HEK293 (cell line): ENCODE data around the gene FAM8A1.
A peak's percentile ranks its signal among the peaks of the same experiment; 100 is the strongest.

Source experiments
- CTCF ChIA-PET: fragments of 350-600 bp; formaldehyde crosslinking; extraction: SDS; loops from one replicate; lab custom pipeline; 2021; ENCODE audit warnings: antibody characterized with exemption; lab: Yijun Ruan, JAX
- POLR2A ChIA-PET: fragments of 300-600 bp; formaldehyde crosslinking; extraction: SDS; loops from one replicate; lab custom pipeline; 2020; ENCODE audit warnings: antibody characterized with exemption, inconsistent platforms; lab: Yijun Ruan, JAX
- H3K27ac ChIP-seq: fragments of 200-500 bp; sonication (Bioruptor generic); 2 replicates; pipeline ENCODE4 v1.5.1; 2014; ENCODE audit warnings: low read depth, low read length, control low read depth, inconsistent platforms; ENCODE audit errors: extremely low read depth
- H3K36me3 ChIP-seq, 2 experiments: fragments of 200-500 bp in 1 of 2; sonication (Bioruptor generic) in 1 of 2; 1 replicate in 1 of 2; 2 replicates in 1 of 2; pipeline ENCODE4 v1.5.1; 2014 to 2017; ENCODE audit warnings: inconsistent platforms in 2 of 2, low read length in 2 of 2; ENCODE audit not compliant: control insufficient read depth in 2 of 2, insufficient read depth in 1 of 2
- H3K4me1 ChIP-seq: fragments of 200-500 bp; sonication (Bioruptor generic); 2 replicates; pipeline ENCODE4 v1.5.1; 2014; ENCODE audit warnings: mild to moderate bottlenecking, low read length, inconsistent platforms; ENCODE audit not compliant: control insufficient read depth, insufficient read depth
- H3K4me3 ChIP-seq: 2 replicates; pipeline ENCODE4 v1.5.1; 2011; ENCODE audit warnings: low read depth, mild to moderate bottlenecking, control low read depth, low read length, moderate library complexity
- H3K9me3 ChIP-seq: fragments of 200-500 bp; sonication (Bioruptor generic); 2 replicates; pipeline ENCODE4 v1.5.1; 2014; ENCODE audit warnings: low read depth, low read length, inconsistent platforms; ENCODE audit not compliant: control insufficient read depth, insufficient read depth
- FEZF1 ChIP-seq: fragments of 450-650 bp; formaldehyde crosslinking; IDR thresholded peaks from 2 replicates; pipeline ENCODE4 v1.5.1; 2016; ENCODE audit warnings: missing biosample characterization, missing genetic modification characterization
- ZBTB17 ChIP-seq: fragments of 450-650 bp; formaldehyde crosslinking; IDR thresholded peaks from 2 replicates; pipeline ENCODE4 v1.5.1; 2016; ENCODE audit warnings: missing biosample characterization, missing genetic modification characterization
- ZNF114 ChIP-seq: fragments of 450-650 bp; formaldehyde crosslinking; IDR thresholded peaks from 2 replicates; pipeline ENCODE4 v1.5.0; 2017; ENCODE audit warnings: missing biosample characterization, missing genetic modification characterization
- ZNF174 ChIP-seq: fragments of 450-650 bp; formaldehyde crosslinking; IDR thresholded peaks from 2 replicates; pipeline ENCODE4 v1.5.0; 2017; ENCODE audit warnings: missing biosample characterization, mild to moderate bottlenecking, missing genetic modification characterization
- ZNF202 ChIP-seq: fragments of 450-650 bp; formaldehyde crosslinking; IDR thresholded peaks from 2 replicates; pipeline ENCODE4 v1.5.1; 2016; ENCODE audit warnings: missing biosample characterization, missing genetic modification characterization, borderline replicate concordance
- ZNF223 ChIP-seq: fragments of 450-650 bp; formaldehyde crosslinking; IDR thresholded peaks from 2 replicates; pipeline ENCODE4 v1.5.1; 2016; ENCODE audit warnings: missing biosample characterization, missing genetic modification characterization
- ZNF362 ChIP-seq: fragments of 450-650 bp; formaldehyde crosslinking; IDR thresholded peaks from 2 replicates; pipeline ENCODE4 v1.5.1; 2016; ENCODE audit warnings: missing biosample characterization, missing genetic modification characterization
- ZNF398 ChIP-seq: fragments of 450-650 bp; formaldehyde crosslinking; IDR thresholded peaks from 2 replicates; pipeline ENCODE4 v1.5.1; 2017; ENCODE audit warnings: missing biosample characterization, missing genetic modification characterization
- ZNF449 ChIP-seq: fragments of 450-650 bp; formaldehyde crosslinking; IDR thresholded peaks from 2 replicates; pipeline ENCODE4 v1.5.1; 2017; ENCODE audit warnings: missing biosample characterization, mild to moderate bottlenecking, missing genetic modification characterization, moderate library complexity
- ZNF513 ChIP-seq: fragments of 450-650 bp; IDR thresholded peaks from 2 replicates; pipeline ENCODE4 v1.5.1; 2018; ENCODE audit warnings: missing biosample characterization, missing genetic modification characterization
- ZNF544 ChIP-seq: fragments of 450-650 bp; formaldehyde crosslinking; IDR thresholded peaks from 2 replicates; pipeline ENCODE4 v1.5.0; 2017; ENCODE audit warnings: missing biosample characterization, missing genetic modification characterization
- ZNF555 ChIP-seq: fragments of 450-650 bp; formaldehyde crosslinking; conservative IDR thresholded peaks from 2 replicates; pipeline ENCODE4 v1.5.1; 2017; ENCODE audit warnings: missing biosample characterization, mild to moderate bottlenecking, missing genetic modification characterization, inconsistent platforms
- ZNF558 ChIP-seq: fragments of 450-650 bp; formaldehyde crosslinking; IDR thresholded peaks from 2 replicates; pipeline ENCODE4 v1.5.1; 2016; ENCODE audit warnings: missing biosample characterization, missing genetic modification characterization
- ZNF596 ChIP-seq: fragments of 450-650 bp; IDR thresholded peaks from 2 replicates; pipeline ENCODE4 v1.5.0; 2018; ENCODE audit warnings: missing biosample characterization, mild to moderate bottlenecking, missing genetic modification characterization, moderate library complexity
- ZNF639 ChIP-seq: fragments of 450-650 bp; formaldehyde crosslinking; IDR thresholded peaks from 2 replicates; pipeline ENCODE4 v1.5.1; 2016; ENCODE audit warnings: missing biosample characterization, missing genetic modification characterization
- ZNF654 ChIP-seq: fragments of 450-650 bp; formaldehyde crosslinking; IDR thresholded peaks from 2 replicates; pipeline ENCODE4 v1.5.1; 2016; ENCODE audit warnings: low read depth, missing biosample characterization, missing genetic modification characterization
- ZNF701 ChIP-seq: fragments of 450-650 bp; formaldehyde crosslinking; IDR thresholded peaks from 2 replicates; pipeline ENCODE4 v1.5.1; 2016; ENCODE audit warnings: missing biosample characterization, missing genetic modification characterization
- ZNF747 ChIP-seq: fragments of 450-650 bp; formaldehyde crosslinking; IDR thresholded peaks from 2 replicates; pipeline ENCODE4 v1.5.1; 2016; ENCODE audit warnings: missing biosample characterization, missing genetic modification characterization
- TF ChIP-seq, protein P1 (sequence below): fragments of 450-650 bp; formaldehyde crosslinking; IDR thresholded peaks from 2 replicates; pipeline ENCODE4 v1.5.1; 2016; ENCODE audit warnings: missing biosample characterization, missing genetic modification characterization, borderline replicate concordance

The FAM8A1 gene

GRCh38 chr6:17615794-17616193 is 15.7 kb downstream of the FAM8A1 start:
- TF ChIP-seq ZNF558 (tag by site-specific recombination): no peak
- no peak for TF ChIP-seq ZNF398
- TF ChIP-seq ZNF701 (tag by site-specific recombination): no peak
- TF ChIP-seq ZNF114 (tag by site-specific recombination): no peak
- no peak for TF ChIP-seq ZBTB17 (tag by site-specific recombination)
- TF ChIP-seq ZNF596 (tag by site-specific recombination): no peak
- no peak for TF ChIP-seq ZNF202 (tag by site-specific recombination)
- TF ChIP-seq ZNF174 (tag by site-specific recombination): no peak
- TF ChIP-seq ZNF654 (tag by site-specific recombination): no peak
- no peak for TF ChIP-seq ZNF544 (tag by site-specific recombination)
- no peak for TF ChIP-seq ZNF555 (tag by site-specific recombination)
- no peak for TF ChIP-seq ZNF747
- TF ChIP-seq, protein P1, sequence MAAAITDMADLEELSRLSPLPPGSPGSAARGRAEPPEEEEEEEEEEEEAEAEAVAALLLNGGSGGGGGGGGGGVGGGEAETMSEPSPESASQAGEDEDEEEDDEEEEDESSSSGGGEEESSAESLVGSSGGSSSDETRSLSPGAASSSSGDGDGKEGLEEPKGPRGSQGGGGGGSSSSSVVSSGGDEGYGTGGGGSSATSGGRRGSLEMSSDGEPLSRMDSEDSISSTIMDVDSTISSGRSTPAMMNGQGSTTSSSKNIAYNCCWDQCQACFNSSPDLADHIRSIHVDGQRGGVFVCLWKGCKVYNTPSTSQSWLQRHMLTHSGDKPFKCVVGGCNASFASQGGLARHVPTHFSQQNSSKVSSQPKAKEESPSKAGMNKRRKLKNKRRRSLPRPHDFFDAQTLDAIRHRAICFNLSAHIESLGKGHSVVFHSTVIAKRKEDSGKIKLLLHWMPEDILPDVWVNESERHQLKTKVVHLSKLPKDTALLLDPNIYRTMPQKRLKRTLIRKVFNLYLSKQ (tag by site-specific recombination): no peak
- no peak for TF ChIP-seq ZNF362 (tag by site-specific recombination)
- no peak for TF ChIP-seq ZNF513 (tag by site-specific recombination)
- TF ChIP-seq ZNF449 (tag by site-specific recombination): no peak
- no peak for TF ChIP-seq ZNF223 (tag by site-specific recombination)
- Histone ChIP-seq H3K27ac (no peak overlapping the region), H3K9me3 (no peaks in the 10 kb centered on the region), H3K36me3 (peaks cover 44 to 46% of the 10 kb centered on the region in 2 experiments), H3K4me3 (no peak overlapping the region), H3K4me1 (no peaks in the 10 kb centered on the region; the same call in 1 of the 2 replicates)
- ChIA-PET POLR2A (interaction anchor here (0.6 kb wide), 2 partner anchors 11 to 13 kb away, joined by 3 read pairs; no protein-coding TSS in a partner anchor), CTCF (interaction anchor here (0.5 kb wide), 1 partner anchor 49 kb away, joined by 9 read pairs; no protein-coding TSS in a partner anchor)

DNA sequence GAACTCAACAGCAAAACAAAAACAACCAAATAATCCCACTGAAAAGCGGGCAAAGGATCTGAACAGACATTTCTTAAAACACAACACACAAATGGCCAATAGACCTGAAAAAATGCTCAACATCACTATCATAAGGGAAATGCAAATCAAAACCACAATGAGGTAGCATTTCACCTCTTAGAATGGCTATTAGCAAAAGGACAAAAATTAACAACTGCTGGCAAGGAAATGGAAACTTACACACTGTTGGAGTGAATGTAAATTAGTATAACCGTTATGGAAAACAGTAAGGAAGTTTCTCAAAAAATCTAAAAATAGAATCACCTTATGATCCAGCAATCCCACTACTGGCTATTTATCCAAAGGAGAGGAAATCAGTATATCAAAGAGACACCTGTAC is 20.9 kb downstream of the FAM8A1 start:
- TF ChIP-seq FEZF1 (tag by site-specific recombination): 0 out of 2 replicates have a peak, but pooled peaks have one; percentile 28
- TF ChIP-seq ZNF639 (tag by site-specific recombination): no peak
- Histone ChIP-seq H3K27ac (no peak overlapping the region), H3K9me3 (no peaks in the 10 kb centered on the region), H3K36me3 (peaks cover 64 to 80% of the 10 kb centered on the region in 2 experiments), H3K4me1 (no peaks in the 10 kb centered on the region; the same call in 1 of the 2 replicates), H3K4me3 (no peak overlapping the region)
- POLR2A ChIA-PET: interaction anchor here (0.6 kb wide), 1 partner anchor 54 kb away, joined by 4 read pairs; no protein-coding TSS in a partner anchor
- CTCF ChIA-PET: no interaction called here
